HepG2 (cell line): ENCODE results near the gene CYP17A1. TPM values are rescaled to one million over a fixed set of nuclear protein-coding genes. Genes with fewer than 3 reads are reported as not detected.
"Not testable (repeated sequence)": the region's sequence is repeated elsewhere in the genome, so short reads cannot be mapped to it uniquely, and the experiment has no call there.

Source experiments
- ATAC-seq: fragments of 200-7000 bp; cut with Tn5 transposase; 3 replicates; pipeline ENCODE4 v1.9.1; 2020; ENCODE audit warnings: mild to moderate bottlenecking, moderate library complexity
- BruUV-seq: library from RNA; stranded (reverse); fragments of 400-500 nt; replicated peaks from 2 replicates; lab custom pipeline; 2021; lab: Mats Ljungman, UMichigan
- CTCF ChIA-PET: fragments of 300-600 bp; formaldehyde crosslinking; extraction: SDS; loops from one replicate; lab custom pipeline; 2021; ENCODE audit warnings: low total read pairs, inconsistent platforms, low intra/inter-chr PET ratio; lab: Yijun Ruan, JAX
- POLR2A ChIA-PET: fragments of 350-600 bp; sonication (Branson Sonifier 250); formaldehyde crosslinking; loops from one replicate; lab custom pipeline; 2020; ENCODE audit warnings: antibody characterized with exemption, inconsistent platforms; lab: Yijun Ruan, JAX
- DNase-seq: peaks from one replicate; pipeline ENCODE4 v3.0.0-alpha.2; 2015; ENCODE audit warnings: low spot score
- FAIRE-seq: peaks from 3 replicates; lab custom pipeline; 2011; peaks lifted over from hg19 to GRCh38; lab: Jason Lieb, UNC
- H2AFZ ChIP-seq: one replicate; pipeline ENCODE4 v1.6.1; 2011; ENCODE audit warnings: low read length, inconsistent platforms
- H3K27ac ChIP-seq: fragments of 300-600 bp; 3 replicates; pipeline ENCODE4 v1.8.0; 2011; ENCODE audit warnings: mixed run types, mild to moderate bottlenecking, mixed read lengths, low read length, inconsistent platforms; ENCODE audit not compliant: insufficient read depth; ENCODE audit errors: extremely low read length
- H3K27me3 ChIP-seq, 2 experiments: fragments of 200-600 bp in 1 of 2; 2 replicates in 1 of 2; 3 replicates in 1 of 2; pipeline versions ENCODE4 v1.6.0 to v1.8.0; 2011; ENCODE audit warnings: low read length in 2 of 2, mild to moderate bottlenecking in 2 of 2, moderate library complexity in 2 of 2, inconsistent platforms in 1 of 2; ENCODE audit not compliant: insufficient read depth in 2 of 2, control insufficient read depth in 1 of 2
- H3K36me3 ChIP-seq, 2 experiments: fragments of 200-600 bp in 1 of 2; replicated peaks in 1 of 2; 2 replicates in 1 of 2; 3 replicates in 1 of 2; pipeline versions ENCODE4 v1.5.1 to v1.8.0; 2011; ENCODE audit warnings: low read length in 2 of 2, inconsistent platforms in 1 of 2; ENCODE audit not compliant: insufficient read depth in 2 of 2, control insufficient read depth in 1 of 2
- H3K4me1 ChIP-seq: 2 replicates; pipeline ENCODE4 v1.5.1; 2012; ENCODE audit warnings: low read length, inconsistent platforms; ENCODE audit not compliant: insufficient read depth
- H3K4me2 ChIP-seq: 2 replicates; pipeline ENCODE4 v1.6.0; 2011; ENCODE audit warnings: low read depth, low read length, inconsistent platforms
- H3K4me3 ChIP-seq, 3 experiments: fragments of 200-600 bp in 1 of 3; sonication (generic), shearing (Covaris generic) in 1 of 3; replicated peaks in 1 of 3; 2 replicates each; pipeline ENCODE4 v1.5.1; 2011 to 2016; ENCODE audit warnings: low read length in 3 of 3, inconsistent platforms in 2 of 3, low read depth in 2 of 3, mild to moderate bottlenecking in 2 of 3, control low read depth in 1 of 3, mixed read lengths in 1 of 3; ENCODE audit not compliant: insufficient read depth in 1 of 3
- H3K79me2 ChIP-seq: one replicate; pipeline ENCODE4 v1.6.1; 2011; ENCODE audit warnings: low read length, inconsistent platforms; ENCODE audit not compliant: insufficient read depth
- H3K9ac ChIP-seq: 2 replicates; pipeline ENCODE4 v1.6.0; 2011; ENCODE audit warnings: mild to moderate bottlenecking, low read depth, low read length, inconsistent platforms; ENCODE audit not compliant: insufficient read depth
- H3K9me3 ChIP-seq: 2 replicates; pipeline ENCODE4 v1.5.1; 2012; ENCODE audit warnings: mild to moderate bottlenecking, low read length
- H4K20me1 ChIP-seq: 2 replicates; pipeline ENCODE4 v1.6.0; 2011; ENCODE audit warnings: inconsistent platforms, mild to moderate bottlenecking, low read length, moderate library complexity; ENCODE audit not compliant: insufficient read depth
- CREM ChIP-seq, 2 experiments: sonication (generic) in 1 of 2; formaldehyde crosslinking in 1 of 2; IDR thresholded peaks; 2 replicates each; pipeline versions ENCODE4 v1.4.0 to v1.6.1; 2016 to 2020; ENCODE audit warnings: antibody characterized with exemption in 1 of 2, mild to moderate bottlenecking in 1 of 2, missing genetic modification reagents in 1 of 2
- EP300 ChIP-seq, 3 experiments: sonication (generic) in 1 of 3; formaldehyde crosslinking in 1 of 3; IDR thresholded peaks; 2 replicates each; pipeline versions ENCODE4 v1.5.1 to v1.6.1; 2011 to 2020; ENCODE audit warnings: low read depth in 2 of 3, low read length in 2 of 3, borderline replicate concordance in 1 of 3, improper control_type of control experiment in 1 of 3, mild to moderate bottlenecking in 1 of 3, missing genetic modification reagents in 1 of 3, moderate library complexity in 1 of 3
- HNF4G ChIP-seq, 2 experiments: sonication (generic) in 1 of 2; formaldehyde crosslinking in 1 of 2; IDR thresholded peaks; 2 replicates each; pipeline versions ENCODE4 v1.4.0 to v1.6.1; 2011 to 2020; ENCODE audit warnings: borderline replicate concordance in 2 of 2, low read depth in 2 of 2, mild to moderate bottlenecking in 2 of 2, low read length in 1 of 2, missing genetic modification reagents in 1 of 2, moderate library complexity in 1 of 2
- MED1 ChIP-seq: sonication (generic); formaldehyde crosslinking; IDR thresholded peaks from 2 replicates; pipeline ENCODE4 v1.4.0; 2020; ENCODE audit warnings: missing genetic modification reagents
- NR2C2 ChIP-seq: sonication (generic); formaldehyde crosslinking; IDR thresholded peaks from 2 replicates; pipeline ENCODE4 v1.4.0; 2020; ENCODE audit warnings: missing genetic modification reagents, mild to moderate bottlenecking, moderate library complexity, borderline replicate concordance
- RARA ChIP-seq: IDR thresholded peaks from 2 replicates; pipeline ENCODE4 v1.6.1; 2016; ENCODE audit warnings: missing genetic modification reagents, missing compliant biosample characterization
- SETDB1 ChIP-seq: sonication (generic); formaldehyde crosslinking; IDR thresholded peaks from 2 replicates; pipeline ENCODE4 v1.5.1; 2020; ENCODE audit warnings: missing genetic modification reagents, mild to moderate bottlenecking, borderline replicate concordance
- SOX13 ChIP-seq, 3 experiments: fragments of 450-650 bp in 1 of 3; sonication (generic) in 1 of 3; formaldehyde crosslinking in 1 of 3; IDR thresholded peaks in 2 of 3; conservative IDR thresholded peaks in 1 of 3; 2 replicates each; pipeline versions ENCODE4 v1.5.0 to v1.6.1; 2016 to 2020; ENCODE audit warnings: antibody characterized with exemption in 1 of 3, mild to moderate bottlenecking in 1 of 3, missing compliant biosample characterization in 1 of 3, missing genetic modification reagents in 1 of 3, moderate library complexity in 1 of 3
- SOX5 ChIP-seq: IDR thresholded peaks from 2 replicates; pipeline ENCODE4 v1.6.1; 2016; ENCODE audit warnings: borderline replicate concordance
- TFE3 ChIP-seq: IDR thresholded peaks from 2 replicates; pipeline ENCODE4 v1.6.1; 2016
- TRIM24 ChIP-seq: sonication (generic); formaldehyde crosslinking; IDR thresholded peaks from 2 replicates; pipeline ENCODE4 v1.8.0; 2022; ENCODE audit warnings: mild to moderate bottlenecking, missing genetic modification reagents
- YEATS4 ChIP-seq: sonication (generic); formaldehyde crosslinking; IDR thresholded peaks from 2 replicates; pipeline ENCODE4 v1.4.0; 2020; ENCODE audit warnings: missing genetic modification reagents, borderline replicate concordance
- ZMYM2 ChIP-seq: sonication (generic); formaldehyde crosslinking; IDR thresholded peaks from 2 replicates; pipeline ENCODE4 v1.8.0; 2022; ENCODE audit warnings: mild to moderate bottlenecking, missing genetic modification reagents
- ZMYM4 ChIP-seq: sonication (generic); formaldehyde crosslinking; IDR thresholded peaks from 2 replicates; pipeline ENCODE4 v1.8.1; 2023; ENCODE audit warnings: mild to moderate bottlenecking, missing genetic modification reagents
- ZNF280D ChIP-seq: sonication (generic); formaldehyde crosslinking; IDR thresholded peaks from 2 replicates; pipeline ENCODE4 v1.5.1; 2020; ENCODE audit warnings: mild to moderate bottlenecking, missing genetic modification reagents
- WGBS: methylation state at CpG from one replicate; pipeline ENCODE4 v1.1.6; 2017; ENCODE audit warnings: low lambda C conversion rate; 5-methylcytosine and 5-hydroxymethylcytosine counted together
- in situ Hi-C: cut with HindIII; loops from 2 replicates; pipeline ENCODE4 v1.10.0; 2017; ENCODE audit warnings: low pct_unique_long_range_greater_than_20kb; ENCODE audit not compliant: extremely low pct_ligation_motif_present
- intact Hi-C: fragments of 100-400 bp; cut with micrococcal nuclease; formaldehyde crosslinking; loops from one replicate; pipeline ENCODE4 v1.10.0; 2022; ENCODE audit not compliant: unreplicated experiment
- polyA plus RNA-seq, 8 experiments: library from polyadenylated mRNA; depleted of rRNA in 3 of 8; stranded (reverse) in 7 of 8; unstranded in 1 of 8; fragments of >200 nt; fragmentation: Illumina TruSeq in 4 of 8; extraction: Trizol in 4 of 8; gene quantifications; 2 replicates each; pipeline versions ENCODE4 v1.2.1 to v1.2.3, GENCODE V29; 2011 to 2016; ENCODE audit warnings: low read depth in 4 of 8, missing spikeins in 1 of 8, mixed read lengths in 1 of 8; ENCODE audit not compliant: insufficient read depth in 1 of 8
- total RNA-seq, 5 experiments: library from RNA; depleted of rRNA; stranded (reverse); fragments of >200 nt; fragmentation: Illumina TruSeq; extraction: Trizol; gene quantifications; 2 replicates each; pipeline ENCODE4 v1.2.3, GENCODE V29; 2016; ENCODE audit warnings: low read depth in 1 of 5

The CYP17A1 gene
- total and polyA plus RNA-seq, 2 of the 13 experiments (the other 11 are each of a cell fraction or from before 2014, with no cell fraction given): 0.13 to 1.1 TPM

- H2AFZ ChIP-seq; FAIRE-seq; H4K20me1 ChIP-seq; H3K4me3 ChIP-seq; H3K4me2 ChIP-seq; H3K27me3 ChIP-seq; H3K27ac ChIP-seq; BruUV-seq; ATAC-seq; H3K36me3 ChIP-seq; DNase-seq; intact Hi-C loops; CTCF ChIA-PET; H3K9ac ChIP-seq; H3K79me2 ChIP-seq; TF ChIP-seq CREM (CRISPR knock-in tag; IDR thresholded peaks at IDR 0.05); SOX13 (IDR thresholded peaks at IDR 0.05); EP300 (CRISPR knock-in tag; IDR thresholded peaks at IDR 0.05; ENCODE audit: borderline replicate concordance): not testable (repeated sequence)
- in situ Hi-C loops: loop anchor here (5.0 kb wide), 1 partner anchor 79 kb away; the partner anchor contains the start of gene CNNM2
- Histone ChIP-seq H3K4me1 (peaks cover 33% of the 10 kb centered on the region), H3K9me3 (peaks cover 13% of the 10 kb centered on the region; the same call in 1 of the 2 replicates)
- WGBS: 43% methylated on average over 8 of the region's 9 CpGs
- POLR2A ChIA-PET: interaction anchor here (1.7 kb wide), 1 partner anchor 16 kb away, joined by 8 read pairs; the partner anchor contains the start of gene BORCS7
- TF ChIP-seq SOX5 (CRISPR knock-in tag) (0 out of 2 replicates have a peak, but pooled peaks have one; percentile 25), ZNF280D (CRISPR knock-in tag) (peak; percentile 56; the same call in 1 of the 2 replicates), RARA (peak; percentile 40; the same call in 1 of the 2 replicates), TFE3 (peak; percentile 51; the same call in 1 of the 2 replicates), NR2C2 (CRISPR knock-in tag) (peak; percentile 52), MED1 (CRISPR knock-in tag) (0 out of 2 replicates have a peak, but pooled peaks have one; percentile 18), CREM (IDR thresholded peaks at IDR 0.05) (peak; percentile 18; the same call in 1 of the 2 replicates), SETDB1 (peak; percentile 96), HNF4G (IDR thresholded peaks at IDR 0.05; ENCODE audit: borderline replicate concordance, low read depth, low read length) (peak; percentile 68), HNF4G (CRISPR knock-in tag; IDR thresholded peaks at IDR 0.05; ENCODE audit: borderline replicate concordance, low read depth) (0 out of 2 replicates have a peak, but pooled peaks have one; percentile 49), SOX13 (CRISPR knock-in tag; conservative IDR thresholded peaks at IDR 0.05 in 1 of 2, IDR thresholded peaks at IDR 0.05 in 1 of 2) (0 out of 4 replicates have a peak, but pooled peaks of 1 of the 2 experiments have one; percentile 24), ZMYM4 (CRISPR knock-in tag) (0 out of 2 replicates have a peak, but pooled peaks have one; percentile 34), EP300 (IDR thresholded peaks at IDR 0.05; ENCODE audit: low read depth in 2 of 2, low read length in 2 of 2) (0 out of 4 replicates have a peak, but pooled peaks of 1 of the 2 experiments have one; percentile 32), YEATS4 (CRISPR knock-in tag) (0 out of 2 replicates have a peak, but pooled peaks have one; percentile 25), ZMYM2 (CRISPR knock-in tag) (peak; percentile 67; the same call in 1 of the 2 replicates), TRIM24 (CRISPR knock-in tag) (peak; percentile 94)
Observed at GRCh38 chr10:102838276-102838927, 1.2 kb upstream of the CYP17A1 start.
